Tibial nerve (tissue), 4 donors: ENCODE measurements around the gene DLGAP4. TPM values are rescaled to one million over a fixed set of nuclear protein-coding genes. Genes with fewer than 3 reads are reported as not detected.

Experiments
- DNase-seq, 2 donors: peaks; one replicate each; pipeline ENCODE4 v3.0.0-alpha.2; 2019; ENCODE audit warnings: low spot score in 2 of 2
- H3K27ac ChIP-seq, 4 donors: fragments of 200-600 bp; sonication (generic) in 3 of 4; one replicate each; pipeline ENCODE4 v1.5.1; 2017 to 2019; ENCODE audit warnings: mild to moderate bottlenecking in 1 of 4
- H3K27me3 ChIP-seq, 2 donors: fragments of 200-600 bp; sonication (generic) in 1 of 2; one replicate each; pipeline versions ENCODE4 v1.5.1 to v1.6.0; 2017 to 2019
- H3K36me3 ChIP-seq, 3 donors: fragments of 200-600 bp; sonication (generic); one replicate each; pipeline ENCODE4 v1.5.1; 2018 to 2019
- H3K4me1 ChIP-seq, 4 donors: fragments of 200-600 bp; sonication (generic) in 3 of 4; one replicate each; pipeline ENCODE4 v1.5.1; 2017 to 2019
- H3K4me3 ChIP-seq, 4 donors: fragments of 200-600 bp; sonication (generic) in 3 of 4; one replicate each; pipeline ENCODE4 v1.5.1; 2017 to 2019; ENCODE audit warnings: mild to moderate bottlenecking in 1 of 4, moderate library complexity in 1 of 4
- H3K9me3 ChIP-seq, 4 donors: fragments of 200-600 bp; sonication (generic) in 3 of 4; one replicate each; pipeline ENCODE4 v1.5.1; 2017 to 2019
- EP300 ChIP-seq, 2 donors: sonication (generic); formaldehyde crosslinking; IDR thresholded peaks; one replicate each; pipeline ENCODE4 v1.6.1; 2017; ENCODE audit warnings: antibody characterized with exemption in 2 of 2, mild to moderate bottlenecking in 1 of 2
- POLR2A ChIP-seq, 2 donors: fragments of 450-650 bp; IDR thresholded peaks; one replicate each; pipeline ENCODE4 v1.6.1; 2017; ENCODE audit warnings: antibody characterized with exemption in 2 of 2, mild to moderate bottlenecking in 2 of 2, moderate library complexity in 2 of 2
- WGBS, 2 donors: methylation state at CpG; one replicate each; pipeline ENCODE4 v1.1.5; 2018; 5-methylcytosine and 5-hydroxymethylcytosine counted together
- total RNA-seq, 4 donors: library from RNA; depleted of rRNA; stranded (reverse); fragments of >200 nt; gene quantifications; one replicate each; pipeline ENCODE4 v1.1.0, GENCODE V29; 2016
- TF ChIP-seq, protein P1 (sequence below), 5 experiments: fragments of 200-600 bp in 3 of 5; fragments of 450-650 bp in 2 of 5; sonication (generic) in 3 of 5; IDR thresholded peaks; one replicate each; pipeline ENCODE4 v1.5.1; 2016 to 2019; ENCODE audit warnings: antibody characterized with exemption in 5 of 5, mild to moderate bottlenecking in 3 of 5, moderate library complexity in 2 of 5

DLGAP4 gene
- total RNA-seq, 4 donors from 2014 or later: 46.1 to 97.5 (median 52.5) TPM

DNA sequence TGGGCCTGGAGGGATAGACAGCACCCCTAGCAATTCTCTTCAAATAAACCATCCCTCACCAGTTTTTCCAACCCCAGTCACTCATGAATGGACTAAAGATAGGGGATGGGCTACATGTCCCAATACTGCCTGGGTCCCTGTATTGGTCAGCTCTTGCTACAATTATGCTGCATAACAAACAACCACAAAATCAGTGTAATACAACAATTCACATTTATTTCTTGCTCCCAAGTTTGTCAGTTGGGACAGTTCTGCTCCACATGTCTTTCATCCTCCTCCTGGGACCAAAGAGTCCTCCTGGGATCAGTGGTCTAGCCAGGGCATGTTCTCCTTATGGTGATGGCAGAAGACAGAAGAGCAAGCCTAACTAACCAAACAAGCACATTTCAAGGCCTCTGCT lies 143.5 kb downstream of the DLGAP4 start:
- H3K4me3 ChIP-seq: no peak overlapping the region
- no peak for DNase-seq
- H3K36me3 ChIP-seq: no peaks in the 10 kb centered on the region
- H3K9me3 ChIP-seq: no peaks in the 10 kb centered on the region
- peaks cover 0 to 3% (median 0%) of the 10 kb centered on the region in 4 donors for H3K4me1 ChIP-seq
- TF ChIP-seq EP300 (IDR thresholded peaks at IDR 0.05): no peak
- no peak overlapping the region for H3K27ac ChIP-seq
- no peaks in the 10 kb centered on the region for H3K27me3 ChIP-seq

DNA sequence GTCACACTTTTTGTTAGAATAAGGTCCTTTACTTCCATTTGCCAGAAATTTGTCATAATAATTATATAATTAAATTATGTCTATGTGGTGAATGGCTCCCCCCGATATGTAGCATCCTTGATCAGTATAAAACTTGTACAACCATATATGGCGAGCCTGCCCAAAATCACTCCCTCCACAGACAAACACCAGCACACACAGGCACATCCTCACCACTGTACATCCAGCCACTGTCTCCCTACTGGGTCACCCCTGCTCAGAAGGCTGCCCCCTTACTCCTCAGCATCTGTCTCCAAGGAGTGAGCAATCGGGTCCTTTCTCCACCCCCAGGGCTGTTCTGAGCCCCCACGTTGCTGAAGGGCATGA lies 148.2 kb downstream of the DLGAP4 start:
- Histone ChIP-seq H3K27me3 (no peaks in the 10 kb centered on the region), H3K4me1 (peaks cover 0 to 9% (median 0%) of the 10 kb centered on the region in 4 donors), H3K27ac (peak overlapping the region in 1 of 4 donors; percentile 3), H3K9me3 (no peaks in the 10 kb centered on the region), H3K36me3 (no peaks in the 10 kb centered on the region), H3K4me3 (no peak overlapping the region)
- 43 to 48% methylated on average over 4 of the region's 4 CpGs for WGBS, 2 donors
- DNase-seq: no peak
- no peak for TF ChIP-seq POLR2A (IDR thresholded peaks at IDR 0.05)
- TF ChIP-seq, protein P1, sequence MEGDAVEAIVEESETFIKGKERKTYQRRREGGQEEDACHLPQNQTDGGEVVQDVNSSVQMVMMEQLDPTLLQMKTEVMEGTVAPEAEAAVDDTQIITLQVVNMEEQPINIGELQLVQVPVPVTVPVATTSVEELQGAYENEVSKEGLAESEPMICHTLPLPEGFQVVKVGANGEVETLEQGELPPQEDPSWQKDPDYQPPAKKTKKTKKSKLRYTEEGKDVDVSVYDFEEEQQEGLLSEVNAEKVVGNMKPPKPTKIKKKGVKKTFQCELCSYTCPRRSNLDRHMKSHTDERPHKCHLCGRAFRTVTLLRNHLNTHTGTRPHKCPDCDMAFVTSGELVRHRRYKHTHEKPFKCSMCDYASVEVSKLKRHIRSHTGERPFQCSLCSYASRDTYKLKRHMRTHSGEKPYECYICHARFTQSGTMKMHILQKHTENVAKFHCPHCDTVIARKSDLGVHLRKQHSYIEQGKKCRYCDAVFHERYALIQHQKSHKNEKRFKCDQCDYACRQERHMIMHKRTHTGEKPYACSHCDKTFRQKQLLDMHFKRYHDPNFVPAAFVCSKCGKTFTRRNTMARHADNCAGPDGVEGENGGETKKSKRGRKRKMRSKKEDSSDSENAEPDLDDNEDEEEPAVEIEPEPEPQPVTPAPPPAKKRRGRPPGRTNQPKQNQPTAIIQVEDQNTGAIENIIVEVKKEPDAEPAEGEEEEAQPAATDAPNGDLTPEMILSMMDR (IDR thresholded peaks at IDR 0.05): no peak
- no peak for TF ChIP-seq EP300 (IDR thresholded peaks at IDR 0.05)

- Histone ChIP-seq H3K27me3 (no peaks in the 10 kb centered on the region), H3K4me1 (peaks cover 0 to 9% (median 0%) of the 10 kb centered on the region in 4 donors), H3K4me3 (no peak overlapping the region), H3K36me3 (no peaks in the 10 kb centered on the region), H3K9me3 (no peaks in the 10 kb centered on the region), H3K27ac (peak overlapping the region in 1 of 4 donors; percentile 3)
- no peak for DNase-seq
- TF ChIP-seq, protein P1 (IDR thresholded peaks at IDR 0.05): no peak
- no peak for TF ChIP-seq EP300 (IDR thresholded peaks at IDR 0.05)
- TF ChIP-seq POLR2A (IDR thresholded peaks at IDR 0.05): no peak
- 4 to 19% methylated on average over 6 to 9 of the region's 9 CpGs for WGBS, 2 donors
These were observed 148.7 kb downstream of the DLGAP4 start for GRCh38 chr20:36454698-36455427.

GRCh38 chr20:36455972-36456625 lies 150.0 kb downstream of the DLGAP4 start:
- 88 to 90% methylated on average over 9 of the region's 9 CpGs for WGBS, 2 donors
- H3K4me3 ChIP-seq: no peak overlapping the region

GRCh38 chr20:36460648-36461599 lies 154.8 kb downstream of the DLGAP4 start:
- no peaks in the 10 kb centered on the region for H3K27me3 ChIP-seq
- no peaks in the 10 kb centered on the region for H3K36me3 ChIP-seq
- peak overlapping the region; percentile 93 to 98 (median 96) for H3K27ac ChIP-seq
- H3K4me3 ChIP-seq: peak overlapping the region; percentile 36 to 77 (median 70)
- peak; percentile 62 to 94 for TF ChIP-seq EP300 (IDR thresholded peaks at IDR 0.05)
- TF ChIP-seq POLR2A (IDR thresholded peaks at IDR 0.05): peak; percentile 86 to 97
- TF ChIP-seq, protein P1 (IDR thresholded peaks at IDR 0.05): peak in 1 of 5 experiments; percentile 30
- 16 to 36% methylated on average over 19 to 38 of the region's 96 CpGs for WGBS, 2 donors
- H3K9me3 ChIP-seq: no peaks in the 10 kb centered on the region
- peaks cover 0 to 41% (median 26%) of the 10 kb centered on the region in 4 donors for H3K4me1 ChIP-seq
- peak; percentile 88 to 93 for DNase-seq

More at GRCh38 chr20:36455972-36456625, 150.0 kb downstream of the DLGAP4 start:
- no peak for TF ChIP-seq POLR2A (IDR thresholded peaks at IDR 0.05)
- TF ChIP-seq, protein P1 (IDR thresholded peaks at IDR 0.05): no peak
- no peak for TF ChIP-seq EP300 (IDR thresholded peaks at IDR 0.05)
- Histone ChIP-seq H3K36me3 (no peaks in the 10 kb centered on the region), H3K27ac (peak overlapping the region in 1 of 4 donors; percentile 3), H3K4me1 (peaks cover 0 to 17% (median 3%) of the 10 kb centered on the region in 4 donors), H3K27me3 (no peaks in the 10 kb centered on the region), H3K9me3 (no peaks in the 10 kb centered on the region)
- DNase-seq: no peak
